ENCODE data around the gene PXDN.

Gene PXDN

DNA sequence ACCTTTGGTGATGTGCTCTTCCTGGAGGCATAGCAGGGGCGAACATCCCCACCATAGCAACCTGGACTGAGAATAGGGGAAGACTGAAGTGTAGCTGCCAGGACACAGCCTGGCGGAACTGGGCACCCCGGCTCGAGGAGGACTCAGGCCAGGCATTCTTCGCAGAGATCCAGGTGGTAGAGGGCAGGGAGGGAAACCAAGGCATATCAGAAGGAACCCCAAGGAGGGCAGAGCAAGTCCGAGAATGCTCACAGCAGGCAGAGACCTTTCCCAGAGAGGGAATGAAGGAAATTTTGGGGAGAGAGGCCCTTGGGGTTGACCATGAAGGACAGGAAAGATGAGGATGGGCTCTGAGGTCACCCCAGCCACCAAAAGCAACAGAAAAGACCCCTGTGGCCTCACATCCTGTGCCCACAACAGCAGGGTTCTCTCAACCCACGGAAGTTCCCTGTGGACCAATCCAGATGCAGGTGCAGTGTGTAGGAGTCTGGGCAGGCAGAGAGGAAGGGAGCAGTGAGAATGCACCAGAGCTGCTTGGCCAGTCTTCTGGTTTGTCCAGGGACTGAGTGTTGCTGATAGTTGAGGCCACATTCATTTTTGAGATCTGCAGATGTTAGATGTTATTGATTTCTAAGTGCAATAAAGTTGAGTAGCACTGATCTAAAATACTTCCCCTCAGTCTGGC, 136.9 kb downstream of the PXDN start:
- TF ChIP-seq MYC (IDR thresholded peaks at IDR 0.05; ENCODE audit: low read depth, low read length), result no peak
- no peak for TF ChIP-seq POLR2A (IDR thresholded peaks at IDR 0.05; ENCODE audit: extremely low read depth, insufficient read length)
- TF ChIP-seq, protein P1, sequence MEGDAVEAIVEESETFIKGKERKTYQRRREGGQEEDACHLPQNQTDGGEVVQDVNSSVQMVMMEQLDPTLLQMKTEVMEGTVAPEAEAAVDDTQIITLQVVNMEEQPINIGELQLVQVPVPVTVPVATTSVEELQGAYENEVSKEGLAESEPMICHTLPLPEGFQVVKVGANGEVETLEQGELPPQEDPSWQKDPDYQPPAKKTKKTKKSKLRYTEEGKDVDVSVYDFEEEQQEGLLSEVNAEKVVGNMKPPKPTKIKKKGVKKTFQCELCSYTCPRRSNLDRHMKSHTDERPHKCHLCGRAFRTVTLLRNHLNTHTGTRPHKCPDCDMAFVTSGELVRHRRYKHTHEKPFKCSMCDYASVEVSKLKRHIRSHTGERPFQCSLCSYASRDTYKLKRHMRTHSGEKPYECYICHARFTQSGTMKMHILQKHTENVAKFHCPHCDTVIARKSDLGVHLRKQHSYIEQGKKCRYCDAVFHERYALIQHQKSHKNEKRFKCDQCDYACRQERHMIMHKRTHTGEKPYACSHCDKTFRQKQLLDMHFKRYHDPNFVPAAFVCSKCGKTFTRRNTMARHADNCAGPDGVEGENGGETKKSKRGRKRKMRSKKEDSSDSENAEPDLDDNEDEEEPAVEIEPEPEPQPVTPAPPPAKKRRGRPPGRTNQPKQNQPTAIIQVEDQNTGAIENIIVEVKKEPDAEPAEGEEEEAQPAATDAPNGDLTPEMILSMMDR (IDR thresholded peaks at IDR 0.05; ENCODE audit: low read depth, low read length), result no peak
- TF ChIP-seq MAX (IDR thresholded peaks at IDR 0.05; ENCODE audit: low read depth, low read length), result no peak
- no peak for DNase-seq (ENCODE audit: low read depth)
- H3K4me3 ChIP-seq (ENCODE audit: low read depth, low read length), result no peak overlapping the region

- H3K4me3 ChIP-seq (ENCODE audit: low read depth, low read length), result no peak overlapping the region
These were observed 137.7 kb downstream of the PXDN start for GRCh38 chr2:1606421-1607235.

GRCh38 chr2:1606046-1606400, 138.3 kb downstream of the PXDN start:
- no peak overlapping the region for H3K4me3 ChIP-seq (ENCODE audit: low read depth, low read length)
- TF ChIP-seq POLR2A (IDR thresholded peaks at IDR 0.05; ENCODE audit: extremely low read depth, insufficient read length) (no peak), MAX (IDR thresholded peaks at IDR 0.05; ENCODE audit: low read depth, low read length) (no peak), MYC (IDR thresholded peaks at IDR 0.05; ENCODE audit: low read depth, low read length) (no peak)
- TF ChIP-seq, protein P1 (IDR thresholded peaks at IDR 0.05; ENCODE audit: low read depth, low read length), result no peak
- no peak for DNase-seq (ENCODE audit: low read depth)

More at GRCh38 chr2:1606421-1607235, 137.7 kb downstream of the PXDN start:
- DNase-seq (ENCODE audit: low read depth), result no peak
- TF ChIP-seq, protein P1 (IDR thresholded peaks at IDR 0.05; ENCODE audit: low read depth, low read length), result no peak
- no peak for TF ChIP-seq MAX (IDR thresholded peaks at IDR 0.05; ENCODE audit: low read depth, low read length)
- no peak for TF ChIP-seq POLR2A (IDR thresholded peaks at IDR 0.05; ENCODE audit: extremely low read depth, insufficient read length)
- no peak for TF ChIP-seq MYC (IDR thresholded peaks at IDR 0.05; ENCODE audit: low read depth, low read length)

DNA sequence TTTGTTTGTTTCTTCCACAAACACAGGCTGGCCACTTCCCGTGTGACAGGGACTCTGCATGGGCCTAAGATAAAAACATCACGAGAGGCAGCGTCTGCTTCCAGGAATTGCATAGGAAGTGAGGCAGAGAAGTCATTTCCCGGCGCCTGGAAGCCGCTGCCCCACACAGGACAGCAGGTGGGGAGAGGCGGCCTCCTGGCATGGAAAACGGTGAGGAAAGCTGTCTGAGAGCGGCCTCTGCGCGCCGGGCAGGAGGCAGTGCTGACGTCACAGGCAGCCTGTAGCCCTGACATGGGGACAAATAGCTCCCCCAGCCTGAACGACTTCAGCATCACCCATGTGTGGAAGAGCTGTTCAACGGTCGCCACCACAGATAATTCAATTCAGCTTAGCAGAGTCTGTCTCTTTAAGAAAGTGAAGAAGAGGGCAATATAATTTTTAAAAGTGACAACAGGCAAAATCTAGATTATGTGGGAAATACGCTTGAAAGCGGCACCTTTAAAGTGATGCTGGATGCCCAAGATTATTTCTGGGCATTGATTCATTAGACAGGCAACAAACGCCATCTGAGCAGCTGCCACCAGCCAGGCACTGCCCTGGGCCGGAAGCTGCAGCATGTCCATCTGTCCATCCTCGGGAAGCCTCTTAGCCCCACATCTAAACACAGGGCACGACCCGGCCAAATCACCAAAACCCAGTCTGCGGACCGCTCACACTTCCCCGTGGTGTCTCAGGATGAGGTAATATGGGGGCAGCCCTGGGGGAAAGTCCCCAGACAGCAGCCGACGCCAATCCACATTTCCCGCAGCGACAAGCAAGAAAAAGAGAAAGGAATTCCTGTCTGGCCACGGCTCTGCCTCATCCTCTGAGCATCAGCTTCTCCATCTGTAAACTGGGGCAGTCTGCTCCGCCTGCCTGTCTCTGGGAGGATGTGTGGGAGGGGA, 138.9 kb downstream of the PXDN start:
- TF ChIP-seq MYC (IDR thresholded peaks at IDR 0.05; ENCODE audit: low read depth, low read length) (no peak), MAX (IDR thresholded peaks at IDR 0.05; ENCODE audit: low read depth, low read length) (no peak), POLR2A (IDR thresholded peaks at IDR 0.05; ENCODE audit: extremely low read depth, insufficient read length) (no peak)
- TF ChIP-seq, protein P1 (IDR thresholded peaks at IDR 0.05; ENCODE audit: low read depth, low read length), result no peak
- no peak for DNase-seq (ENCODE audit: low read depth)
- no peak overlapping the region for H3K4me3 ChIP-seq (ENCODE audit: low read depth, low read length)

DNA sequence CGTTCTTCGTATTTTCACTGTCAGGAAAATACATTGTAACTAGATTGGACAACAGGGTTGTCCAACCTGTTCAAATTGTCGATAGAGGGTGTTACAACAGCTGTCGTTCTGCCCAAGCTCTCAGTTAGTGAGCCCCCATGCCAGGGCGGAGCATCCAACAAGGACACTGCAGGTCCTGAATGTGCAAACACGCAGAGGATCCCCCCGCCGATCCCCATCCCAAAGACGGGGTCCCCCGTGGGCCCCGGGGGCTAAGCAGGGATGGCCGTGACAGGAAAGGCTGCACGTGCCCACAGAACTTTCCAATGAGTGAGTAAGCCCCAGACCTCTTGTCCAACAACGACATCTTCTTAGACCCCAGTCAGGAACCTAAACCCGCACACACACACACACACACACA, 140.8 kb downstream of the PXDN start:
- no peak for DNase-seq (ENCODE audit: low read depth)
- no peak overlapping the region for H3K4me3 ChIP-seq (ENCODE audit: low read depth, low read length)
- TF ChIP-seq MAX (IDR thresholded peaks at IDR 0.05; ENCODE audit: low read depth, low read length) (no peak), MYC (IDR thresholded peaks at IDR 0.05; ENCODE audit: low read depth, low read length) (no peak), POLR2A (IDR thresholded peaks at IDR 0.05; ENCODE audit: extremely low read depth, insufficient read length) (no peak)
- TF ChIP-seq, protein P1 (IDR thresholded peaks at IDR 0.05; ENCODE audit: low read depth, low read length), result no peak
